Ishikawa (cell line): Measurements from ENCODE around the gene TMEM52.

Source experiments
- CEBPB ChIP-seq: IDR thresholded peaks from 2 replicates; pipeline ENCODE4 v1.6.1; 2012
- CREB1 ChIP-seq: IDR thresholded peaks from 2 replicates; pipeline ENCODE4 v1.6.1; 2012; ENCODE audit warnings: low read depth
- EGR1 ChIP-seq: IDR thresholded peaks from 2 replicates; pipeline ENCODE4 v1.6.1; 2012
- EP300 ChIP-seq: IDR thresholded peaks from 2 replicates; pipeline ENCODE4 v1.6.1; 2012; ENCODE audit warnings: borderline replicate concordance
- FOXM1 ChIP-seq: IDR thresholded peaks from 2 replicates; pipeline ENCODE4 v1.6.1; 2012; ENCODE audit warnings: low read depth, borderline replicate concordance
- MAX ChIP-seq: IDR thresholded peaks from 2 replicates; pipeline ENCODE4 v1.6.1; 2012
- RAD21 ChIP-seq: IDR thresholded peaks from 2 replicates; pipeline ENCODE4 v1.6.1; 2012; ENCODE audit warnings: low read depth
- TAF1 ChIP-seq: IDR thresholded peaks from 2 replicates; pipeline ENCODE4 v1.6.1; 2012; ENCODE audit warnings: low read depth, mild to moderate bottlenecking
- TCF12 ChIP-seq: IDR thresholded peaks from 2 replicates; pipeline ENCODE4 v1.6.1; 2012; ENCODE audit warnings: low read depth
- USF1 ChIP-seq: IDR thresholded peaks from 2 replicates; pipeline ENCODE4 v1.6.1; 2012
- YY1 ChIP-seq: IDR thresholded peaks from 2 replicates; pipeline ENCODE4 v1.6.1; 2012; ENCODE audit warnings: low read depth
- ZBTB7A ChIP-seq: IDR thresholded peaks from 2 replicates; pipeline ENCODE4 v1.6.1; 2012; ENCODE audit warnings: low read depth

GRCh38 chr1:1869469-1869868 lies 49.6 kb downstream of the TMEM52 start:
- TF ChIP-seq RAD21 (no peak), FOXM1 (no peak), EP300 (no peak), TAF1 (no peak), ZBTB7A (no peak), CEBPB (no peak), EGR1 (no peak), MAX (no peak), CREB1 (no peak), TCF12 (no peak), USF1 (no peak), YY1 (no peak)
